CD14-positive monocyte (primary cell): ENCODE data around the gene EFCAB12. TPM values are rescaled to one million over a fixed set of nuclear protein-coding genes. Genes with fewer than 3 reads are reported as not detected.

Source experiments
- DNase-seq, 3 donors: peaks; one replicate each; pipeline ENCODE4 v3.0.0-alpha.2; 2011 to 2022
- H2AFZ ChIP-seq: 2 replicates; pipeline ENCODE4 v1.6.0; 2012; ENCODE audit warnings: mild to moderate bottlenecking, low read depth, low read length, inconsistent platforms; ENCODE audit not compliant: insufficient read depth, poor library complexity, severe bottlenecking
- H3K27ac ChIP-seq, 2 donors: 1 replicate in 1 of 2; 2 replicates in 1 of 2; pipeline ENCODE4 v1.5.1; 2012 to 2013; ENCODE audit warnings: low read length in 2 of 2, control low read depth in 1 of 2, inconsistent platforms in 1 of 2, low read depth in 1 of 2, mild to moderate bottlenecking in 1 of 2
- H3K27me3 ChIP-seq, 2 donors: one replicate each; pipeline versions ENCODE4 v1.6.0 to v1.6.1; 2011 to 2013; ENCODE audit warnings: low read length in 2 of 2; ENCODE audit not compliant: control insufficient read depth in 2 of 2, insufficient read depth in 2 of 2
- H3K36me3 ChIP-seq, 2 donors: replicated peaks in 1 of 2; 1 replicate in 1 of 2; 2 replicates in 1 of 2; pipeline versions ENCODE4 v1.5.1 to v1.6.1; 2012 to 2013; ENCODE audit warnings: low read length in 2 of 2, control low read depth in 1 of 2, inconsistent platforms in 1 of 2, mild to moderate bottlenecking in 1 of 2; ENCODE audit not compliant: insufficient read depth in 2 of 2, control insufficient read depth in 1 of 2
- H3K4me1 ChIP-seq, 2 donors: 1 replicate in 1 of 2; 2 replicates in 1 of 2; pipeline versions ENCODE4 v1.5.1 to v1.6.1; 2012 to 2013; ENCODE audit warnings: low read length in 2 of 2, control low read depth in 1 of 2, inconsistent platforms in 1 of 2, mild to moderate bottlenecking in 1 of 2, moderate library complexity in 1 of 2; ENCODE audit not compliant: insufficient read depth in 2 of 2, control insufficient read depth in 1 of 2
- H3K4me2 ChIP-seq: replicated peaks from 2 replicates; pipeline ENCODE3; 2012; ENCODE audit warnings: low read length, moderate library complexity, mild to moderate bottlenecking; ENCODE audit not compliant: poor library complexity, severe bottlenecking; ENCODE audit errors: extremely low read depth
- H3K4me3 ChIP-seq, 3 experiments: fragments of 200-600 bp in 1 of 3; sonication (generic) in 1 of 3; replicated peaks in 1 of 3; 1 replicate in 2 of 3; 2 replicates in 1 of 3; pipeline ENCODE4 v1.5.1; 2011 to 2013; ENCODE audit warnings: low read length in 3 of 3, mild to moderate bottlenecking in 3 of 3, control low read depth in 2 of 3, low read depth in 2 of 3, inconsistent platforms in 1 of 3, moderate library complexity in 1 of 3
- H3K79me2 ChIP-seq: 2 replicates; pipeline ENCODE4 v1.6.0; 2012; ENCODE audit warnings: mild to moderate bottlenecking, control low read depth, inconsistent platforms, low read length, moderate library complexity; ENCODE audit not compliant: insufficient read depth
- H3K9ac ChIP-seq: 2 replicates; pipeline ENCODE4 v1.6.0; 2017; ENCODE audit warnings: low read length, mild to moderate bottlenecking; ENCODE audit not compliant: insufficient read depth, poor library complexity, severe bottlenecking
- H3K9me3 ChIP-seq, 2 donors: replicated peaks in 1 of 2; 1 replicate in 1 of 2; 2 replicates in 1 of 2; pipeline versions ENCODE4 v1.5.1 to v1.6.1; 2012 to 2013; ENCODE audit warnings: low read length in 2 of 2, control low read depth in 1 of 2; ENCODE audit not compliant: control insufficient read depth in 1 of 2, insufficient read depth in 1 of 2
- H4K20me1 ChIP-seq: 2 replicates; pipeline ENCODE4 v1.6.0; 2012; ENCODE audit warnings: mild to moderate bottlenecking, low read length, control low read depth, moderate library complexity; ENCODE audit not compliant: insufficient read depth
- H3K27ac Mint-ChIP-seq, 7 donors: one replicate each; pipeline ENCODE4 v1.8.0; 2020; ENCODE audit warnings: mild to moderate bottlenecking in 7 of 7, mixed read lengths in 7 of 7, moderate library complexity in 6 of 7, inconsistent platforms in 2 of 7
- H3K27me3 Mint-ChIP-seq, 3 donors: one replicate each; pipeline ENCODE4 v1.8.0; 2021 to 2022; ENCODE audit warnings: low read depth in 3 of 3, mild to moderate bottlenecking in 3 of 3, mixed read lengths in 3 of 3, moderate library complexity in 3 of 3, inconsistent platforms in 1 of 3
- H3K36me3 Mint-ChIP-seq, 2 donors: one replicate each; pipeline ENCODE4 v1.8.0; 2020; ENCODE audit warnings: mixed read lengths in 2 of 2, inconsistent platforms in 1 of 2, mild to moderate bottlenecking in 1 of 2
- H3K4me1 Mint-ChIP-seq: one replicate; pipeline ENCODE4 v1.8.0; 2020; ENCODE audit warnings: mild to moderate bottlenecking, mixed read lengths
- H3K4me3 Mint-ChIP-seq, 2 donors: one replicate each; pipeline ENCODE4 v1.8.0; 2020; ENCODE audit warnings: mild to moderate bottlenecking in 2 of 2, mixed read lengths in 2 of 2, moderate library complexity in 1 of 2
- H3K9me3 Mint-ChIP-seq, 7 donors: one replicate each; pipeline ENCODE4 v1.8.0; 2020 to 2022; ENCODE audit warnings: mixed read lengths in 7 of 7, mild to moderate bottlenecking in 6 of 7, moderate library complexity in 6 of 7, inconsistent platforms in 2 of 7
- CTCF ChIP-seq: fragments of 200-600 bp; IDR thresholded peaks from one replicate; pipeline ENCODE4 v1.8.0; 2022; ENCODE audit warnings: antibody characterized with exemption, mild to moderate bottlenecking
- WGBS: methylation state at CpG from one replicate; pipeline ENCODE4 v1.1.5; 2013; ENCODE audit warnings: missing lambda C conversion rate; ENCODE audit not compliant: insufficient coverage; 5-methylcytosine and 5-hydroxymethylcytosine counted together
- intact Hi-C, 2 donors: fragments of 100-400 bp; cut with micrococcal nuclease; formaldehyde crosslinking; loops; one replicate each; pipeline versions ENCODE4 v1.15.0 to v1.15.1; 2023
- polyA plus RNA-seq, 3 donors: library from polyadenylated mRNA; depleted of rRNA in 1 of 3; unstranded in 2 of 3; stranded (reverse) in 1 of 3; fragments of 300-500 nt in 2 of 3; fragments of >200 nt in 1 of 3; fragmentation: Illumina TruSeq in 2 of 3; gene quantifications; 1 replicate in 2 of 3; 2 replicates in 1 of 3; pipeline ENCODE4 v1.2.3, GENCODE V29; 2012 to 2021

The EFCAB12 gene
- polyA plus RNA-seq, 3 donors, result 0.35 TPM; not detected in 2

DNA sequence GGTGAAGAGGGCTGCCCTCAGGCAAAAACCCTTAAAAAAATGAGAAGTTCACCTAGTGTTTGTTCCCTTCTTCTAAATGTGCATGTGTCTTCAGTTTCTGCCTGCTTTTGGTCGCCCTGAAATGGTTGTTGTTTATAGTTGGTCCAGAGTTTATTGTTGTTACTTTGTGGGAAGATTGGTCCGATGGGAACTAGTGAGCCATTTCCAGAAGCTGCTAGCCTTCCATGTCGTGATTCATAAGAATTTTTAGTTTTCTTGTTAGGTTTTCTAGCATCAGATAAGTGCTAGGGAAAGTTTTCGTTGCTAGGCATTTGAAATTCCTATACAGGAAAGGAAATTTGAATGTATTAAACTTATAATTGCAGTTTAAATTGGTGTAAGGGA, 45.3 kb upstream of the EFCAB12 start:
- Histone ChIP-seq H3K4me1 (no peaks in the 10 kb centered on the region), H3K4me2 (no peak overlapping the region), H3K27me3 (no peaks in the 10 kb centered on the region), H3K9ac (no peak overlapping the region), H4K20me1 (no peaks in the 10 kb centered on the region), H3K9me3 (no peaks in the 10 kb centered on the region), H2AFZ (no peak overlapping the region), H3K4me3 (no peak overlapping the region), H3K36me3 (peaks cover 18 to 80% of the 10 kb centered on the region in 2 donors), H3K79me2 (no peaks in the 10 kb centered on the region), H3K27ac (no peak overlapping the region)
- Mint-ChIP-seq H3K27me3 (no peaks in the 10 kb centered on the region), H3K9me3 (peaks cover 0 to 1% (median 0%) of the 10 kb centered on the region in 7 donors), H3K27ac (no peak overlapping the region), H3K4me3 (no peak overlapping the region), H3K36me3 (peaks cover 51 to 55% of the 10 kb centered on the region in 2 donors), H3K4me1 (no peaks in the 10 kb centered on the region)
- intact Hi-C loops, result no loop called here
- DNase-seq, result no peak
- WGBS, result 100% methylated on average over 1 of the region's 4 CpGs
- TF ChIP-seq CTCF, result no peak

GRCh38 chr3:129473067-129473768, 44.8 kb upstream of the EFCAB12 start:
- Mint-ChIP-seq H3K4me1 (no peaks in the 10 kb centered on the region), H3K27me3 (no peaks in the 10 kb centered on the region), H3K27ac (no peak overlapping the region), H3K4me3 (no peak overlapping the region), H3K36me3 (peaks cover 55% of the 10 kb centered on the region in 2 donors), H3K9me3 (peaks cover 0 to 1% (median 0%) of the 10 kb centered on the region in 7 donors)
- H3K27ac ChIP-seq, result no peak overlapping the region
- H3K79me2 ChIP-seq, result no peaks in the 10 kb centered on the region
- H3K27me3 ChIP-seq, result no peaks in the 10 kb centered on the region
- peaks cover 15 to 79% of the 10 kb centered on the region in 2 donors for H3K36me3 ChIP-seq
- 100% methylated on average over 1 of the region's 4 CpGs for WGBS
- intact Hi-C loops, result no loop called here
- no peak for DNase-seq
- no peak overlapping the region for H3K4me2 ChIP-seq
- no peak overlapping the region for H3K9ac ChIP-seq
- H4K20me1 ChIP-seq, result no peaks in the 10 kb centered on the region
- no peak overlapping the region for H3K4me3 ChIP-seq
- no peaks in the 10 kb centered on the region for H3K9me3 ChIP-seq
- H3K4me1 ChIP-seq, result no peaks in the 10 kb centered on the region
- H2AFZ ChIP-seq, result no peak overlapping the region
- TF ChIP-seq CTCF, result no peak
